Lower lobe of right lung (tissue), 2 donors: ENCODE measurements around the gene ZCWPW2. TPM values are rescaled to one million over a fixed set of nuclear protein-coding genes. Genes with fewer than 3 reads are reported as not detected.

Experiments used
- ATAC-seq, 2 donors: fragments of 200-7000 bp; cut with Tn5 transposase; one replicate each; pipeline ENCODE4 v1.9.1; 2020 to 2022; ENCODE audit warnings: mild to moderate bottlenecking in 2 of 2, moderate library complexity in 2 of 2
- DNase-seq: peaks from one replicate; pipeline ENCODE4 v3.0.0-alpha.2; 2020
- H3K27ac ChIP-seq: fragments of 200-600 bp; one replicate; pipeline ENCODE4 v1.8.0; 2022
- H3K27me3 ChIP-seq: fragments of 200-600 bp; one replicate; pipeline ENCODE4 v1.8.0; 2022; ENCODE audit warnings: low read depth
- H3K36me3 ChIP-seq: fragments of 200-600 bp; one replicate; pipeline ENCODE4 v1.8.0; 2022; ENCODE audit warnings: mild to moderate bottlenecking
- H3K4me1 ChIP-seq: fragments of 200-600 bp; one replicate; pipeline ENCODE4 v1.8.0; 2022
- H3K4me3 ChIP-seq: fragments of 200-600 bp; one replicate; pipeline ENCODE4 v1.8.0; 2022; ENCODE audit warnings: mild to moderate bottlenecking
- H3K9me3 ChIP-seq: fragments of 200-600 bp; one replicate; pipeline ENCODE4 v1.8.0; 2022
- CTCF ChIP-seq: fragments of 200-600 bp; IDR thresholded peaks from one replicate; pipeline ENCODE4 v1.8.0; 2022; ENCODE audit warnings: antibody characterized with exemption, mild to moderate bottlenecking
- intact Hi-C: fragments of 100-400 bp; cut with DNase I; formaldehyde crosslinking; loops from one replicate; pipeline ENCODE4 v1.11.0; 2022
- total RNA-seq: library from RNA; stranded (reverse); fragmentation: NEBNext Ultra II Directional; extraction: Animal tissue kit (Norgen Biotek cat#: 25700); gene quantifications from one replicate; pipeline ENCODE4 v1.2.1, GENCODE V29; 2021
- donor health status: DM: no; HTN: yes; CAD: no; lungs with severe emphysema.

ZCWPW2 gene
- total RNA-seq, 1 donor from 2014 or later, result 1.1 TPM

DNA sequence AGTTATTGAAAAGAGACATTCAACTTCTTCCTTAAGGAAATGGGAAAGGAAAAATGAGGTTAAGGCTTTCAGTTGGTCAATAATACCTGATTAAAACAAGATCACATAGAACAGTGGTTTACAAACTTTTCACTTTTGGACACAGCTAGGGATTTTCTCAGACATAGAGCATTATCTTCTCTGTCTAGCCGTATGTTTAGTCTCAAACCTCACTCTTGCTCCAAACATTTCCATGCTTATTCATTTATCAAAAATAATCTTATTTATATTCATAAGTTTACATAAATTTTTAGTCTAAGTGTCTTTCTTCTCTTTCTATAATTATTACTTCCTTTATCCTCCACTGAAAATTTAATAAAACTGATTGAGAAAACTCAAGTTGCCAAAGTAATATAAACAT lies 114.3 kb downstream of the ZCWPW2 start:
- no peaks in the 10 kb centered on the region for H3K36me3 ChIP-seq
- ATAC-seq, result no peak
- no peak for TF ChIP-seq CTCF
- intact Hi-C loops, result no loop called here
- H3K4me1 ChIP-seq, result no peaks in the 10 kb centered on the region
- H3K27ac ChIP-seq, result no peak overlapping the region
- H3K9me3 ChIP-seq, result no peaks in the 10 kb centered on the region
- no peaks in the 10 kb centered on the region for H3K27me3 ChIP-seq
- no peak overlapping the region for H3K4me3 ChIP-seq
- DNase-seq, result no peak

DNA sequence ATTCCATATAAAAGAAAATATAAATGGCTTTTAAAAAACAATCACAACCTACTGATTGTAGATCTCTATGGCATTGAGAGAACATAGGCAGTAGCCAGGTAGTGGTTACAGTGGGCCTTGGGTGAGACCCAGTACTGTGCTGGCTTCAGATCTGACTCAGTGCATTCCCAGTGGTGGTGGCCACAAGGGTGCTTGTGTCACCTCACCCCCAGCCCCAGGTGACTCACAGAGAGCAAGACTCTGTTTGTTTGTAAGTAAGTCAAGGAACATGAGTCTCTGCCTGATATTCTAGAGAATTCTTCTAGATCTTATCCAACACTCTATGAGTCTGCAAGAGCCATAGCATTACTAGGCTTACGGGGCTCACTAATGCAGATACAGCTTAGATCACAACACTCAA lies 118.9 kb downstream of the ZCWPW2 start:
- H3K9me3 ChIP-seq, result peaks cover 5% of the 10 kb centered on the region
- intact Hi-C loops, result no loop called here
- ATAC-seq, result no peak

GRCh38 chr3:28476194-28476593 lies 127.7 kb downstream of the ZCWPW2 start:
- intact Hi-C loops, result no loop called here
- no peak overlapping the region for H3K4me3 ChIP-seq
- ATAC-seq, result no peak

More for the DNA sequence above, 118.9 kb downstream of the ZCWPW2 start:
- TF ChIP-seq CTCF, result no peak
- Histone ChIP-seq H3K36me3 (no peaks in the 10 kb centered on the region), H3K4me1 (no peaks in the 10 kb centered on the region), H3K27ac (no peak overlapping the region), H3K4me3 (no peak overlapping the region), H3K27me3 (no peaks in the 10 kb centered on the region)
- no peak for DNase-seq

GRCh38 chr3:28476764-28477163 lies 128.2 kb downstream of the ZCWPW2 start:
- Histone ChIP-seq H3K4me3 (no peak overlapping the region), H3K27me3 (no peaks in the 10 kb centered on the region), H3K36me3 (no peaks in the 10 kb centered on the region), H3K9me3 (peaks cover 5% of the 10 kb centered on the region), H3K4me1 (no peaks in the 10 kb centered on the region), H3K27ac (no peak overlapping the region)
- no peak for TF ChIP-seq CTCF
- DNase-seq, result no peak
- intact Hi-C loops, result no loop called here
- ATAC-seq, result no peak

More at GRCh38 chr3:28476194-28476593, 127.7 kb downstream of the ZCWPW2 start:
- peak; percentile 63 for TF ChIP-seq CTCF
- H3K27me3 ChIP-seq, result no peaks in the 10 kb centered on the region
- no peaks in the 10 kb centered on the region for H3K36me3 ChIP-seq
- peaks cover 5% of the 10 kb centered on the region for H3K9me3 ChIP-seq
- H3K4me1 ChIP-seq, result no peaks in the 10 kb centered on the region
- H3K27ac ChIP-seq, result no peak overlapping the region
- no peak for DNase-seq

DNA sequence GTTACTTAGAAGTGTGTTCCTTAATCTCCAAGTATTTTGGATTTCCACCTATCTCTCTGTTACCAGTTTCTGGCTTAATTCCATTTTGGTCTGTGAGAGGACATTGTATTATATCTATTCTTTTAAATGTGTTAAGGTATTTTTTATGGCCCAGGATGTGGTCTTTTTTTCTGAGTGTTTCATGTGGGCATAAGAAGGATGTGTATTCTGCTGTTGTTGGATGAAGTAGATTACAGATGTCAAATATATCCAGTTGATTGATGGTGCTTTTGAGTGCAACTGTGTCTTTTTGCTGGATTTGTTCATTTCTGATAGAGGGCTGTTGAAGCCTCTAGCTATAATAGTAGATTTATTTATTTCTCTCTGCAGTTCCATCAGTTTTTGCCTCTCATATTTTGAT lies 136.6 kb downstream of the ZCWPW2 start:
- no peak for ATAC-seq
- H3K36me3 ChIP-seq, result no peaks in the 10 kb centered on the region
- DNase-seq, result no peak
- peaks cover 15% of the 10 kb centered on the region for H3K9me3 ChIP-seq
- H3K4me3 ChIP-seq, result no peak overlapping the region
- intact Hi-C loops, result no loop called here
- no peaks in the 10 kb centered on the region for H3K4me1 ChIP-seq
- no peaks in the 10 kb centered on the region for H3K27me3 ChIP-seq
- TF ChIP-seq CTCF, result no peak
- H3K27ac ChIP-seq, result no peak overlapping the region

GRCh38 chr3:28495301-28495700 lies 146.8 kb downstream of the ZCWPW2 start:
- no peaks in the 10 kb centered on the region for H3K4me1 ChIP-seq
- H3K27ac ChIP-seq, result no peak overlapping the region
- no peaks in the 10 kb centered on the region for H3K27me3 ChIP-seq
- intact Hi-C loops, result no loop called here
- no peak overlapping the region for H3K4me3 ChIP-seq
- DNase-seq (no peak), ATAC-seq (no peak)
- no peak for TF ChIP-seq CTCF
- no peaks in the 10 kb centered on the region for H3K9me3 ChIP-seq
- H3K36me3 ChIP-seq, result no peaks in the 10 kb centered on the region
